ENCODE results near the gene GPBAR1.
"Not testable (repeated sequence)": the region's sequence is repeated elsewhere in the genome, so short reads cannot be mapped to it uniquely, and the experiment has no call there.

GPBAR1 gene

GRCh38 chr2:218269900-218270720, 9.3 kb downstream of the GPBAR1 start, which contains the start of the genes AAMP and PNKD:
Gene AAMP (minus strand): TSS chr2:218270137. CDS start chr2:218270086, 51 bp downstream.
Gene PNKD (plus strand): TSS chr2:218270519. CDS start chr2:218270536, 17 bp downstream.
- Histone ChIP-seq H3K4me1 (ENCODE audit: control insufficient read depth, insufficient read depth, low read length) (0 out of 2 replicates have a peak, but pooled peaks cover 2% of the 10 kb centered on the region), H3K27me3 (ENCODE audit: control insufficient read depth, insufficient read depth, low read length) (no peaks in the 10 kb centered on the region), H3K27ac (ENCODE audit: low read length) (no peak within 1 kb of the TSS), H3K9me3 (ENCODE audit: control insufficient read depth, insufficient read depth, low read length) (no peaks in the 10 kb centered on the region), H3K4me3 (ENCODE audit: low read length) (peak within 1 kb of the TSS; percentile 91), H3K36me3 (ENCODE audit: control insufficient read depth, insufficient read depth, low read length) (peaks cover 19% of the 10 kb centered on the region; the same call in 1 of the 2 replicates)
- no CpG with 5 or more reads among the region's 64 CpGs for WGBS (ENCODE audit: insufficient coverage, insufficient read length)
- peak; percentile 93 for DNase-seq (ENCODE audit: low read depth, low spot score)

- no peak for DNase-seq (ENCODE audit: low read depth, low spot score)
- no peaks in the 10 kb centered on the region for H3K9me3 ChIP-seq (ENCODE audit: control insufficient read depth, insufficient read depth, low read length)
- H3K36me3 ChIP-seq (ENCODE audit: control insufficient read depth, insufficient read depth, low read length), result peaks cover 17% of the 10 kb centered on the region; the same call in 1 of the 2 replicates
- H3K27me3 ChIP-seq (ENCODE audit: control insufficient read depth, insufficient read depth, low read length), result no peaks in the 10 kb centered on the region
- WGBS (ENCODE audit: insufficient coverage, insufficient read length), result no CpG with 5 or more reads among the region's 23 CpGs
- no peak overlapping the region for H3K27ac ChIP-seq (ENCODE audit: low read length)
- H3K4me1 ChIP-seq (ENCODE audit: control insufficient read depth, insufficient read depth, low read length), result 0 out of 2 replicates have a peak, but pooled peaks cover 2% of the 10 kb centered on the region
- peak overlapping the region; percentile 91 for H3K4me3 ChIP-seq (ENCODE audit: low read length)
Observed at GRCh38 chr2:218270721-218271486, 10.1 kb downstream of the GPBAR1 start.

GRCh38 chr2:218271487-218271797, 10.6 kb downstream of the GPBAR1 start:
- Histone ChIP-seq H3K27me3 (ENCODE audit: control insufficient read depth, insufficient read depth, low read length) (no peaks in the 10 kb centered on the region), H3K4me1 (ENCODE audit: control insufficient read depth, insufficient read depth, low read length) (0 out of 2 replicates have a peak, but pooled peaks cover 2% of the 10 kb centered on the region), H3K36me3 (ENCODE audit: control insufficient read depth, insufficient read depth, low read length) (peaks cover 11% of the 10 kb centered on the region; the same call in 1 of the 2 replicates), H3K27ac (ENCODE audit: low read length) (no peak overlapping the region), H3K9me3 (ENCODE audit: control insufficient read depth, insufficient read depth, low read length) (no peaks in the 10 kb centered on the region), H3K4me3 (ENCODE audit: low read length) (peak overlapping the region; percentile 91; the same call in 1 of the 2 replicates)
- DNase-seq (ENCODE audit: low read depth, low spot score), result no peak
- no CpG with 5 or more reads among the region's 4 CpGs for WGBS (ENCODE audit: insufficient coverage, insufficient read length)

GRCh38 chr2:218271865-218272530, 11.2 kb downstream of the GPBAR1 start:
- 0 out of 2 replicates have a peak, but pooled peaks cover 2% of the 10 kb centered on the region for H3K4me1 ChIP-seq (ENCODE audit: control insufficient read depth, insufficient read depth, low read length)
- H3K4me3 ChIP-seq (ENCODE audit: low read length), result no peak overlapping the region
- peaks cover 11% of the 10 kb centered on the region; the same call in 1 of the 2 replicates for H3K36me3 ChIP-seq (ENCODE audit: control insufficient read depth, insufficient read depth, low read length)
- no CpG with 5 or more reads among the region's 5 CpGs for WGBS (ENCODE audit: insufficient coverage, insufficient read length)
- no peak overlapping the region for H3K27ac ChIP-seq (ENCODE audit: low read length)
- H3K27me3 ChIP-seq (ENCODE audit: control insufficient read depth, insufficient read depth, low read length), result no peaks in the 10 kb centered on the region
- H3K9me3 ChIP-seq (ENCODE audit: control insufficient read depth, insufficient read depth, low read length), result no peaks in the 10 kb centered on the region
- DNase-seq (ENCODE audit: low read depth, low spot score), result no peak

- Histone ChIP-seq H3K27ac (ENCODE audit: low read length) (no peak overlapping the region), H3K9me3 (ENCODE audit: control insufficient read depth, insufficient read depth, low read length) (no peaks in the 10 kb centered on the region), H3K4me1 (ENCODE audit: control insufficient read depth, insufficient read depth, low read length) (0 out of 2 replicates have a peak, but pooled peaks cover 2% of the 10 kb centered on the region), H3K4me3 (ENCODE audit: low read length) (no peak overlapping the region), H3K36me3 (ENCODE audit: control insufficient read depth, insufficient read depth, low read length) (peaks cover 12% of the 10 kb centered on the region; the same call in 1 of the 2 replicates), H3K27me3 (ENCODE audit: control insufficient read depth, insufficient read depth, low read length) (no peaks in the 10 kb centered on the region)
- no peak for DNase-seq (ENCODE audit: low read depth, low spot score)
- WGBS (ENCODE audit: insufficient coverage, insufficient read length), result no CpG with 5 or more reads among the region's 18 CpGs
Observed at GRCh38 chr2:218272531-218273212, 11.9 kb downstream of the GPBAR1 start.

- DNase-seq (ENCODE audit: low read depth, low spot score); H3K27me3 ChIP-seq (ENCODE audit: control insufficient read depth, insufficient read depth, low read length); H3K9me3 ChIP-seq (ENCODE audit: control insufficient read depth, insufficient read depth, low read length); H3K4me1 ChIP-seq (ENCODE audit: control insufficient read depth, insufficient read depth, low read length); H3K27ac ChIP-seq (ENCODE audit: low read length); H3K4me3 ChIP-seq (ENCODE audit: low read length): not testable (repeated sequence)
- WGBS (ENCODE audit: insufficient coverage, insufficient read length), result no CpG with 5 or more reads among the region's 8 CpGs
- peaks cover 16% of the 10 kb centered on the region; the same call in 1 of the 2 replicates for H3K36me3 ChIP-seq (ENCODE audit: control insufficient read depth, insufficient read depth, low read length)
Observed at GRCh38 chr2:218273214-218273907, 12.5 kb downstream of the GPBAR1 start.

GRCh38 chr2:218273908-218274249, 13.1 kb downstream of the GPBAR1 start:
- Histone ChIP-seq H3K9me3 (ENCODE audit: control insufficient read depth, insufficient read depth, low read length) (no peaks in the 10 kb centered on the region), H3K4me1 (ENCODE audit: control insufficient read depth, insufficient read depth, low read length) (0 out of 2 replicates have a peak, but pooled peaks cover 2% of the 10 kb centered on the region), H3K27me3 (ENCODE audit: control insufficient read depth, insufficient read depth, low read length) (no peaks in the 10 kb centered on the region), H3K4me3 (ENCODE audit: low read length) (no peak overlapping the region), H3K27ac (ENCODE audit: low read length) (no peak overlapping the region), H3K36me3 (ENCODE audit: control insufficient read depth, insufficient read depth, low read length) (peaks cover 16% of the 10 kb centered on the region; the same call in 1 of the 2 replicates)
- no CpG with 5 or more reads among the region's 2 CpGs for WGBS (ENCODE audit: insufficient coverage, insufficient read length)
- DNase-seq (ENCODE audit: low read depth, low spot score), result no peak

GRCh38 chr2:218274586-218274985, 13.8 kb downstream of the GPBAR1 start:
- Histone ChIP-seq H3K4me3 (ENCODE audit: low read length) (no peak overlapping the region), H3K9me3 (ENCODE audit: control insufficient read depth, insufficient read depth, low read length) (no peaks in the 10 kb centered on the region), H3K36me3 (ENCODE audit: control insufficient read depth, insufficient read depth, low read length) (peaks cover 16% of the 10 kb centered on the region; the same call in 1 of the 2 replicates), H3K4me1 (ENCODE audit: control insufficient read depth, insufficient read depth, low read length) (no peaks in the 10 kb centered on the region), H3K27ac (ENCODE audit: low read length) (no peak overlapping the region), H3K27me3 (ENCODE audit: control insufficient read depth, insufficient read depth, low read length) (no peaks in the 10 kb centered on the region)
- WGBS (ENCODE audit: insufficient coverage, insufficient read length), result no CpG with 5 or more reads among the region's 4 CpGs
- no peak for DNase-seq (ENCODE audit: low read depth, low spot score)

GRCh38 chr2:218275371-218276072, 14.7 kb downstream of the GPBAR1 start:
- no peaks in the 10 kb centered on the region for H3K27me3 ChIP-seq (ENCODE audit: control insufficient read depth, insufficient read depth, low read length)
- no peak overlapping the region for H3K27ac ChIP-seq (ENCODE audit: low read length)
- no peak overlapping the region for H3K4me3 ChIP-seq (ENCODE audit: low read length)
- H3K4me1 ChIP-seq (ENCODE audit: control insufficient read depth, insufficient read depth, low read length), result no peaks in the 10 kb centered on the region
- DNase-seq (ENCODE audit: low read depth, low spot score), result no peak
- no peaks in the 10 kb centered on the region for H3K9me3 ChIP-seq (ENCODE audit: control insufficient read depth, insufficient read depth, low read length)
- H3K36me3 ChIP-seq (ENCODE audit: control insufficient read depth, insufficient read depth, low read length), result peaks cover 16% of the 10 kb centered on the region; the same call in 1 of the 2 replicates
- WGBS (ENCODE audit: insufficient coverage, insufficient read length), result no CpG with 5 or more reads among the region's 9 CpGs

Data from iPS DF 6.9 (cell line).